Epithelial cell of esophagus (primary cell): ENCODE results near the gene GALNT1.
A peak's percentile ranks its signal among the peaks of the same experiment; 100 is the strongest.

Experiments
- DNase-seq: peaks from one replicate; pipeline ENCODE4 v3.0.0; 2010; ENCODE audit warnings: low read depth
- H3K4me3 ChIP-seq: 2 replicates; pipeline ENCODE4 v1.5.1; 2011; ENCODE audit warnings: mild to moderate bottlenecking, low read length, control low read depth
- TF ChIP-seq, protein P1 (sequence below): IDR thresholded peaks from 2 replicates; pipeline ENCODE4 v1.5.1; 2011; ENCODE audit warnings: low read depth, mild to moderate bottlenecking, low read length, control low read depth, inconsistent platforms; ENCODE audit not compliant: insufficient read depth; ENCODE audit errors: missing control alignments

Gene GALNT1

DNA sequence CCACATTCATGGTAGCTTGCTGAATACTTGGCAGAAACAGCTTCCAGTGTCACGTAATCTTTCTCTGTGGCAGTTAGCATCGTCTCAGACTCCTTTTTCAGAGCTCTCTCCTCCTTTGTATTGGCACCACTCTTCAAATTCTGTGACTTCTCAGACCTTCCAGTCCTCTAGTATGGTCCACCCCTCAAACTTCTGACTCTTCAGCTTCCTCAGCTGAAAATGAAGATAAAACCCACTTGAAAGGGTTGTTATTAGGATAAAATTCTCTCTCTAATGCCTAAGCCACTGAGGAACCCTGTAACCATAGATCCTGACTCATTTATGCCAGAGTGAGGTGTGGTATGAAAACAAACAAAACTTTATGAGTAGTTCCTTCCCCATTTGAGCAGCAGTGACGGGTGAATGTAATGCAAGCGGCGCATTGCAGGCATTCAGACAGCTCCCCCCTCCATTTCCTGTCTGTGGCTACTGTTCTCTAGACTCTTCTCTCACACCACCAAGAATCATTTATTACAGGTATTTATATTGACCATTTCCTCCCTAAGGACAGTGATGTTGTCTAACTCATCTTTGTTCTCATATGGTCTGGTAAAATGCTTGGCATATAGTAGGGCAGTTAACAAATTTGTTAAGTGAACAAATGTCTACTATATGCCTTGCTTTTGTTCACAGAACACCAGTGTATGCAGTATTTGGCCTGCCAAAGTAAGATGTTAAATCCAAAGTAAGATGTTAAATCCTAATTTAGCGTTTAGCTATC is 35.3 kb downstream of the GALNT1 start:
- peak overlapping the region; percentile 22 for H3K4me3 ChIP-seq
- DNase-seq, result peak; percentile 92
- TF ChIP-seq, protein P1, sequence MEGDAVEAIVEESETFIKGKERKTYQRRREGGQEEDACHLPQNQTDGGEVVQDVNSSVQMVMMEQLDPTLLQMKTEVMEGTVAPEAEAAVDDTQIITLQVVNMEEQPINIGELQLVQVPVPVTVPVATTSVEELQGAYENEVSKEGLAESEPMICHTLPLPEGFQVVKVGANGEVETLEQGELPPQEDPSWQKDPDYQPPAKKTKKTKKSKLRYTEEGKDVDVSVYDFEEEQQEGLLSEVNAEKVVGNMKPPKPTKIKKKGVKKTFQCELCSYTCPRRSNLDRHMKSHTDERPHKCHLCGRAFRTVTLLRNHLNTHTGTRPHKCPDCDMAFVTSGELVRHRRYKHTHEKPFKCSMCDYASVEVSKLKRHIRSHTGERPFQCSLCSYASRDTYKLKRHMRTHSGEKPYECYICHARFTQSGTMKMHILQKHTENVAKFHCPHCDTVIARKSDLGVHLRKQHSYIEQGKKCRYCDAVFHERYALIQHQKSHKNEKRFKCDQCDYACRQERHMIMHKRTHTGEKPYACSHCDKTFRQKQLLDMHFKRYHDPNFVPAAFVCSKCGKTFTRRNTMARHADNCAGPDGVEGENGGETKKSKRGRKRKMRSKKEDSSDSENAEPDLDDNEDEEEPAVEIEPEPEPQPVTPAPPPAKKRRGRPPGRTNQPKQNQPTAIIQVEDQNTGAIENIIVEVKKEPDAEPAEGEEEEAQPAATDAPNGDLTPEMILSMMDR, result no peak

DNA sequence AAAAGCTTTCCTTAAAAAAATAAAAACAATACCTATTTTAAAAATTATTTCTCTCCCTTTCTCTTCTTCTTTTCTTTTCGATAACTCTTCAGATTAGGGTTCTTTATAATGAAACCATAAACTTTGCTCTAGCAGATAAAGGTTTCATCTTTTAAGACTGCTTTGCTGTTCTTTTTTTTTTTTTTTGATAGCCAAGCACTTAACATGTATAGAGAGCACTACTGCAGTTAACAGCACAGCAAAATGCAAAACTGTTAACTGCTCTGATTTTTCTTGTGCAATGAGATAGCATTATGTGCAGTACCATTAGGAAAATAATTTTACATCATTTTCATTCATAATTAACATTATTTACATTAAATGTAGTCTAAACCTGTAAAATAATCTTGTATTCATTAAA is 36.3 kb downstream of the GALNT1 start:
- TF ChIP-seq, protein P1, result no peak
- DNase-seq, result no peak
- no peak overlapping the region for H3K4me3 ChIP-seq

DNA sequence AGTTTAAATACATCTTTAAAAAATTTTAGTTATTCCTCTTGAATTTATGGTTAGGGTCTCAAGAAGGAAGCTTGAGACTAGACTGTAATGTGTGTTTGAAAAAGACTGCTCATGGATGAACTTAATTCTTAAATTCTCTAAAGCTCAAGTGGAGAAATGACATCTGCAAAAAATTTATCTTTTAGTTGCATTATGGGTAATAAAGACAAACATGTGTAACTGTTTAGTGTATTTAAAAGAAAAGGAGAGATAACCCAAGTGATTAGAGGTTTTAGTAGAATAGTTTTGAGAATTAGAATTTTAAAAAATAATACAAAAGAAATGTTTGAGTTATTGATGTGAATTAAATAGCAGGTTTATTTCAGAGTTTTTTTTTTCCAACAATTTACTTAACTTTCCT is 36.7 kb downstream of the GALNT1 start:
- TF ChIP-seq, protein P1, result no peak
- DNase-seq, result no peak
- H3K4me3 ChIP-seq, result no peak overlapping the region

DNA sequence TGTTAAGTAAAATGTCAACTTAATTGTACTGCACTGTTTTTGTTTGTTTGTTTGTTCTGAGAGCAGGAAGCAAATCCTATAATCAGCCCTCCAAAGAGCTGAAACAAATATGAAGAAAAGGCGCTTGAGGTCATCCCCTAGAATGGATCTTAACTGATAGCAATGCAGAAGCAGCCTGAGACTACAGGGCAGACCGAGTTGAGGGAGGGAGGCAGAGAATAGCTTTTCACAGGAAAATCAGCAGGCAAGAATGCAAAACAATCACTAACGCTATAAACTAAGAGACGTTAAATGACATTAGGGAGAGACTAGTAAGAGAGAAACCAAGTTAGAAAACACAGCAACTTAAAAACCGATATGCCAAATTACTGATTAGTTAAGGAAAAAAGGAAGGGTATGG is 37.2 kb downstream of the GALNT1 start:
- H3K4me3 ChIP-seq, result no peak overlapping the region
- TF ChIP-seq, protein P1, result no peak
- DNase-seq, result no peak

DNA sequence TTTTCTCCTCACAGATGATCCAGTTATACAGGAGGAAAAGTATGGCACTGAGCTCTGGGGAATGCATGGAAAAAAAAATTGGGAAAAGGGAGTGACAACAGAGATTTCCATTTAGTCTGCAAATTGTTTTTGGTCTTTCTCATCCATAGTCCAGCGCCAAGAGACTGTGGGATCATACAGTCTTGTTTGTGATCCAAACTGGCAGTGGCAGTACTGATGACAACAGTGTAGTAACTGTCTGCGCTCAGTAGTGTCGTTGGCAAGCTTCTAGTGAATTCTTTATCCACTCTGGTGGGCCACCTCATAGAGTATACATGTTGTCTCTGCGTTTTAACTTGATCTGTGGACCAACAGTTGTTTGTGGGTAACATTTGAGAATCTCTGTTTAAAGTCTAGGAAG is 37.9 kb downstream of the GALNT1 start:
- no peak overlapping the region for H3K4me3 ChIP-seq
- no peak for DNase-seq
- TF ChIP-seq, protein P1, result no peak

DNA sequence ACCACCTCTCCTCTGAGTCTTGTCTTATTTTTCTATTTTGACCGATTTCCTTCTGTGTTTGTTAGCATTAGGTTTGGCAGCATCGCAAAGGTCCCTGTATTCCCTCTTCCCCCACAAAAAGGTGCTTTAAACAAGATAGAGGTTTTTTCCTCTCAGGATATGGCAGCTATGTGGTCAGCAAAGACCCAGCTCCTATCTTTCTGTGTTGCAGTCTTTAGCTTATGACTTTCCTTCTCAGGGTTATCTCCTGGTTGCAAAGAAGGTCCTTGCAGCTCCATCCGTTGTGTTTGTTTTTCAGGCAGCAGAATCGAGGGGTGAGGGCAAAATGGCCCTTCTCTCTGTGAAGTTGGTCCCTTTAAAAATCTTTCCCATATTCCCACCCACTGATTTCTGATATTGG is 38.4 kb downstream of the GALNT1 start:
- DNase-seq, result no peak
- TF ChIP-seq, protein P1, result no peak

DNA sequence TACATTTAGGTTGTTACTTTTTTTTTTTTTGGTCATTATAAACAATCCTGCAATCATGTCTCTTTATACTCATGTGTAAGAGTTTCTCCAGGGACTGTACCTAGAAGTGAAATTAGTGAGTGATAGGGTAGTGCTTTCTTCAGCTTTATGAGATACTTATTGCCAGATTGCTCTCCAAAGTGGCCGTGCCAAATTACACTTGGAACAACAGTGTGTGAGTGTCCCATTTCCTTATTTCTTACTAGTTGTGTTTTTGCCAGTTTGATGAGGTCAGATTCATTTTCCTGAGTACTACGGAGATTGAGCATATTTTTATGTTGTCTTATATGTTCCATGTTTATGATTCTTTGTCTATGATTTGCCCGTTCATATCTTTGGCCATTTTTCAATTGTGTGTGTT is 39.2 kb downstream of the GALNT1 start:
- DNase-seq, result no peak
- H3K4me3 ChIP-seq, result no peak overlapping the region
- TF ChIP-seq, protein P1, result no peak

More for the DNA sequence above, 38.4 kb downstream of the GALNT1 start:
- no peak overlapping the region for H3K4me3 ChIP-seq
